Measurements from ENCODE around the gene ACBD6. TPM values are rescaled to one million over a fixed set of nuclear protein-coding genes. Genes with fewer than 3 reads are reported as not detected.

Gene ACBD6
- total RNA-seq, 1 donor from 2014 or later: 80.5 TPM

DNA sequence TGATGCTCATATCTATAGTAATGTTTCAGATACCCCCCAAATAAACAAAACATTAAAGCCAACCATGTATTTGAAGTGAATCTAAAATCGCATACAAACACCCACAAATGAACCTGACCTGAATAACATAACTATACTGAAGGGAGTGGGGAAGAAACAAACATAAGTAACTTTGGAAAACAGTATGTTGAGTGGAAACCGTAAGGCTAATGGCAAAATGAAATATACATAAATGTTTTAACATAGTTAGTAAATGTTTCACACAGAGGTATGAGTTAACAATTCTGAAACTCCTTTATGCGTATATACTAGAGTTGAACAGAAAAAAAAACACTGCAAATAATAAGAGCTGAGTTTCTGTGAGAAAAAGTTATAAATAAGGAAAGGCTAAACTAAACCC, 125.6 kb downstream of the ACBD6 start:
- DNase-seq (ENCODE audit: low spot score in 2 of 2, unreplicated experiment in 2 of 2): no peak
- Mint-ChIP-seq H3K36me3 (peaks cover 51% of the 10 kb centered on the region), H3K9me3 (peaks cover 42% of the 10 kb centered on the region), H3K27ac (no peak overlapping the region), H3K4me3 (no peak overlapping the region), H3K27me3 (ENCODE audit: low read depth) (no peaks in the 10 kb centered on the region), H3K4me1 (peaks cover 4% of the 10 kb centered on the region)
- TF ChIP-seq, protein P1, sequence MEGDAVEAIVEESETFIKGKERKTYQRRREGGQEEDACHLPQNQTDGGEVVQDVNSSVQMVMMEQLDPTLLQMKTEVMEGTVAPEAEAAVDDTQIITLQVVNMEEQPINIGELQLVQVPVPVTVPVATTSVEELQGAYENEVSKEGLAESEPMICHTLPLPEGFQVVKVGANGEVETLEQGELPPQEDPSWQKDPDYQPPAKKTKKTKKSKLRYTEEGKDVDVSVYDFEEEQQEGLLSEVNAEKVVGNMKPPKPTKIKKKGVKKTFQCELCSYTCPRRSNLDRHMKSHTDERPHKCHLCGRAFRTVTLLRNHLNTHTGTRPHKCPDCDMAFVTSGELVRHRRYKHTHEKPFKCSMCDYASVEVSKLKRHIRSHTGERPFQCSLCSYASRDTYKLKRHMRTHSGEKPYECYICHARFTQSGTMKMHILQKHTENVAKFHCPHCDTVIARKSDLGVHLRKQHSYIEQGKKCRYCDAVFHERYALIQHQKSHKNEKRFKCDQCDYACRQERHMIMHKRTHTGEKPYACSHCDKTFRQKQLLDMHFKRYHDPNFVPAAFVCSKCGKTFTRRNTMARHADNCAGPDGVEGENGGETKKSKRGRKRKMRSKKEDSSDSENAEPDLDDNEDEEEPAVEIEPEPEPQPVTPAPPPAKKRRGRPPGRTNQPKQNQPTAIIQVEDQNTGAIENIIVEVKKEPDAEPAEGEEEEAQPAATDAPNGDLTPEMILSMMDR (IDR thresholded peaks at IDR 0.05; ENCODE audit: unreplicated experiment): no peak

DNA sequence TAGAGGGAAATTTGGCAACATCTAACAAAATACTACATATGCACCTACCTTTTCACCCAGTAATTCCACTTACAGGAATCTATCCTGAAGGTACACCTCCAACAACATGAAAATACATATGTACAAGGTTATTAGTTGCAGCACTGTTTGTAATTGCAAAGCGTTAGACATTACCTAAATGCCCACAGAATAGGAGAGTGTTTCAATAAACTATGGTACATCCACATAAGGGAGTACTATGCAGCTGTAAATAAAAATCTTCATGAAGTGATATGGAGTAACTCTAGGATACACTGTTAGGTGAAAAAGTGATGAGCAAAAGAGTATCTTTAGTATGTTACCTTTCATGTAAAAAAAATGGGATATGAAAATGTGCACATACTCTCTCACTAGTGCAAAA, 126.1 kb downstream of the ACBD6 start:
- Mint-ChIP-seq H3K36me3 (peaks cover 48% of the 10 kb centered on the region), H3K4me1 (peaks cover 4% of the 10 kb centered on the region), H3K9me3 (peaks cover 40% of the 10 kb centered on the region), H3K27ac (no peak overlapping the region), H3K4me3 (no peak overlapping the region), H3K27me3 (ENCODE audit: low read depth) (no peaks in the 10 kb centered on the region)
- TF ChIP-seq, protein P1 (IDR thresholded peaks at IDR 0.05; ENCODE audit: unreplicated experiment): no peak
- DNase-seq (ENCODE audit: low spot score in 2 of 2, unreplicated experiment in 2 of 2): no peak

DNA sequence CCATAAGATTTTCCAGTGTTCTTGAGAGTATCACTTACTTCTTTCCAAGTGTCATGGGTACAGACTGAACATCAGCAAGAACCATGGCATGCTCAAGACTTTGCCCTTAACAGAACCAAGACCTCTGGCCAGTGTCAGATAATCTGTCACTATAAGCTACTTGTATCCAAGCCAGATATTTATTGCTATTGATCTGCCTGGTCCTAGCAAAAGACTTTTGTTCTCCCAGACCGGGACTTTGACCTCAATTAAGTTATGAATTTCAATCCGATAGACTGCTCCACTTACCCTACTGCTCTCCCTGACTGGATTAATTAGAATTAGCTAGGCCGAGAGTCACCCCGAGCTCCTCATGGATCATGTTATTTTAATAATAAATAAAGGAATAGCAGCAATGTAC, 129.6 kb downstream of the ACBD6 start:
- H3K4me1 Mint-ChIP-seq: peaks cover 4% of the 10 kb centered on the region
- no peak overlapping the region for H3K4me3 Mint-ChIP-seq
- TF ChIP-seq, protein P1 (IDR thresholded peaks at IDR 0.05; ENCODE audit: unreplicated experiment): no peak
- H3K36me3 Mint-ChIP-seq: peaks cover 20% of the 10 kb centered on the region
- H3K27me3 Mint-ChIP-seq (ENCODE audit: low read depth): no peaks in the 10 kb centered on the region
- DNase-seq (ENCODE audit: low spot score in 2 of 2, unreplicated experiment in 2 of 2): no peak
- no peak overlapping the region for H3K27ac Mint-ChIP-seq
- H3K9me3 Mint-ChIP-seq: peaks cover 15% of the 10 kb centered on the region

DNA sequence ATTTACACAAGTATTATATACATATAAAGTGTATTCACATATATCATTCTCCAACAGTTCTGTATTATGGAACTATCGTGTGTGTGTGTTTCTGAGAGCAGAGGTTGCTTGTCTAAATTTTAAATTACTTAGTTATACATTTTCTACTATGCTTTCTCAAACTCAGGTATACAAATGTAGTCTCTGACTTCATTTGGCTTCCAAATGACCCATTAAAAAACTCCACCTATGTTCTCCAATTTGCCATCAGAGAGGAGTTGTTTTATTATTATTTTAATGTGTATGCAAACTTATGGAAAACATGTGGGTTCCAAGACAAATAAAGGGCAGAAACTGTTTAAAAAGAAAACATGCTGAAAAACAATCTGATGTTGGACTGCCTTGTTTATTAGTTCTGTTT, 131.8 kb downstream of the ACBD6 start:
- Mint-ChIP-seq H3K4me1 (peaks cover 8% of the 10 kb centered on the region), H3K27me3 (ENCODE audit: low read depth) (no peaks in the 10 kb centered on the region), H3K4me3 (no peak overlapping the region), H3K27ac (no peak overlapping the region), H3K9me3 (peaks cover 8% of the 10 kb centered on the region), H3K36me3 (peaks cover 4% of the 10 kb centered on the region)
- TF ChIP-seq, protein P1 (IDR thresholded peaks at IDR 0.05; ENCODE audit: unreplicated experiment): no peak
- no peak for DNase-seq (ENCODE audit: low spot score in 2 of 2, unreplicated experiment in 2 of 2)

DNA sequence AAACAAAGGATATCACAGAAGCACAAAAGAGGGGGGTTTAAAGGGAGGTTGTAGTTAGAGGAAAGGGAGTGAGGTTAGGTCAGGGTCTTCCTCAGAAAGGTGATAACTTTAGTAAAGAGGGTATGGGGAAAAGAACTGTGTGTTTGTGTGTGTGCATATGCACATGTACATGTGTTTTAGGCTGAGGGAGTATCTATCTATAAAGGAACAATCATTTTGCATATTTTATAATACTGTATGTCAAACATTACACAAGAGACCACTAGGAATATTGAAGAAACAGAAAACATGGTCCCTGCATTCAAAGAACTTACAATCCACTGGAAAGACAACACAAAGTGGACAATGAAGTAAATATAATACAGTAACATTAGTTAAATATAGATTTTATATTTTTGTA, 132.2 kb downstream of the ACBD6 start:
- peaks cover 8% of the 10 kb centered on the region for H3K9me3 Mint-ChIP-seq
- no peak overlapping the region for H3K27ac Mint-ChIP-seq
- H3K4me1 Mint-ChIP-seq: peaks cover 8% of the 10 kb centered on the region
- no peak for DNase-seq (ENCODE audit: low spot score in 2 of 2, unreplicated experiment in 2 of 2)
- H3K36me3 Mint-ChIP-seq: peaks cover 4% of the 10 kb centered on the region
- TF ChIP-seq, protein P1 (IDR thresholded peaks at IDR 0.05; ENCODE audit: unreplicated experiment): no peak
- H3K27me3 Mint-ChIP-seq (ENCODE audit: low read depth): no peaks in the 10 kb centered on the region
- no peak overlapping the region for H3K4me3 Mint-ChIP-seq

DNA sequence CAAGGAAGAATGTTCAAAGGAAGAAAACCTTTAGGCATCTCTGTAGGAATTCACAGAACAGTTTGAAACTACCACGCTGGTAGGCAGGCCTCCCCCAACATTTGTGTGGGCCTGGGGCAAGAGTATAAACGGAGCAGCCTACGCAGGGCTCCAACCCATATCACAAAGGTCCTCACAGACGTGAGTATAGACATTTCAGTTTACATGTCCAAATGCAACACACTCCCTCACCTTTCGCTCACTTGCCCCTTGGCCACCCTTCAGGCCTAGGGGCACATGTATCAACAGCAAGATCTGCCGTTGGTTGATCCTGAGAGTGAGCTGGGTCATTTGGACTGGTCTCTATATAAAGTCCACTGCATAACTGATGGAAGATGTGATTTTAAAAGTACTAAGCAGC, 133.3 kb downstream of the ACBD6 start:
- Mint-ChIP-seq H3K4me1 (peaks cover 8% of the 10 kb centered on the region), H3K9me3 (peaks cover 8% of the 10 kb centered on the region), H3K36me3 (peaks cover 4% of the 10 kb centered on the region), H3K27ac (no peak overlapping the region), H3K27me3 (ENCODE audit: low read depth) (no peaks in the 10 kb centered on the region), H3K4me3 (no peak overlapping the region)
- TF ChIP-seq, protein P1 (IDR thresholded peaks at IDR 0.05; ENCODE audit: unreplicated experiment): no peak
- no peak for DNase-seq (ENCODE audit: low spot score in 2 of 2, unreplicated experiment in 2 of 2)
